Nephron (organoid): ENCODE results near the gene EGR2.
A peak's percentile ranks its signal among the peaks of the same experiment; 100 is the strongest.

Experiments used
- H3K27ac Mint-ChIP-seq, 3 experiments: 2 replicates each; pipeline ENCODE4 v1.8.0; 2020; ENCODE audit warnings: mixed read lengths in 3 of 3, mild to moderate bottlenecking in 2 of 3, moderate library complexity in 1 of 3
- H3K27me3 Mint-ChIP-seq: 2 replicates; pipeline ENCODE4 v1.8.0; 2021; ENCODE audit warnings: low read depth, mild to moderate bottlenecking, moderate library complexity, mixed read lengths
- H3K36me3 Mint-ChIP-seq: 2 replicates; pipeline ENCODE4 v1.8.0; 2020; ENCODE audit warnings: low read depth, mixed read lengths
- H3K4me1 Mint-ChIP-seq: 2 replicates; pipeline ENCODE4 v1.8.0; 2020; ENCODE audit warnings: mixed read lengths
- H3K4me3 Mint-ChIP-seq, 3 experiments: 2 replicates each; pipeline ENCODE4 v1.8.0; 2020; ENCODE audit warnings: mild to moderate bottlenecking in 3 of 3, mixed read lengths in 3 of 3, moderate library complexity in 2 of 3
- H3K9me3 Mint-ChIP-seq: 2 replicates; pipeline ENCODE4 v1.8.0; 2020; ENCODE audit warnings: mixed read lengths
- TF ChIP-seq, protein P1 (sequence below), 3 experiments: fragments of 200-600 bp; sonication (generic); IDR thresholded peaks; one replicate each; pipeline ENCODE4 v1.5.0; 2021; ENCODE audit warnings: antibody characterized with exemption in 3 of 3; ENCODE audit not compliant: unreplicated experiment in 3 of 3

Gene EGR2

DNA sequence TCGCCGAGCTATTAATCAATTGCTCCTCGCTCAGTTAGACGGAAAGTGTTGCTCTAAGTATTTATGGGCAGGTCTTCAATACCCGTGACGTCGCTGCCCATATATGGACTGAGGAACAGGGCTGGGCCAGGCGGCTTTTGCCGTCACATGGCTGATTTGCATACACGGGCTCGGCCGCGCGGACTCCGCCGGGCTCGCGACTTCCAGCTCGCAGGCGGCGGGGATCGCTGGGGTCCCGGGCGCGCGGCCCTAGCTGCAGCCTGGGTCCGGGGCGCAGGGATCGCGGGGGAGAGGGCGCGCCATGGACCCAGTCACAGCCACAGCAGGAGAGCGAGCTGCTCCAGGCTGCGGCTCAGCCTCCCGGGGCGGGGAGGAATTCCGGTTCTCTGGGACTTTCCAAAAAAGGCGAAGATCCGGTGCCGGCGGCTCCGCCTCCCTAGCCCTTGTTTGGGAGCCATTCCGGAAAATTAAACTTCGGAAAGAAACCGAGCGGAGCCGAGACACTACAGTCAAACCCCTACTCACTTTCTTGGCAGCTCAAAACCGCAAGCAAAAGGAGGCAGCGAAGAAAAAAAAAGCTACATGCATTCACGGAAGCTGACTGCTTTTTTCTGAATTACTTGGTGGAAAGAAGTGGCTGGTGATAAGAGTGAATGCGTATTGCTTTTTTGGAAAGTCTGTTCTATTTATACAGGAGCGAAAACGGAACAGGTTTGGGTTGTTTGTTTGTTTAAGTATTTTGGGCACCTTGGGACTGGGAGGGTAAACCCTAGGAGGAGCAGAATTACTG lies at the start of gene EGR2:
EGR2 (minus strand) TSS at position 36 of the 790 bp plus-strand sequence. CDS start 337 bp downstream, outside the sequence.
- Mint-ChIP-seq H3K9me3 (no peaks in the 10 kb centered on the region), H3K4me3 (peak within 1 kb of the TSS; percentile 95 to 97 (median 96)), H3K36me3 (peaks cover 4% of the 10 kb centered on the region), H3K27ac (peak within 1 kb of the TSS; percentile 89 to 94 (median 91)), H3K27me3 (peaks cover 79% of the 10 kb centered on the region), H3K4me1 (peaks cover 24% of the 10 kb centered on the region)
- TF ChIP-seq, protein P1, sequence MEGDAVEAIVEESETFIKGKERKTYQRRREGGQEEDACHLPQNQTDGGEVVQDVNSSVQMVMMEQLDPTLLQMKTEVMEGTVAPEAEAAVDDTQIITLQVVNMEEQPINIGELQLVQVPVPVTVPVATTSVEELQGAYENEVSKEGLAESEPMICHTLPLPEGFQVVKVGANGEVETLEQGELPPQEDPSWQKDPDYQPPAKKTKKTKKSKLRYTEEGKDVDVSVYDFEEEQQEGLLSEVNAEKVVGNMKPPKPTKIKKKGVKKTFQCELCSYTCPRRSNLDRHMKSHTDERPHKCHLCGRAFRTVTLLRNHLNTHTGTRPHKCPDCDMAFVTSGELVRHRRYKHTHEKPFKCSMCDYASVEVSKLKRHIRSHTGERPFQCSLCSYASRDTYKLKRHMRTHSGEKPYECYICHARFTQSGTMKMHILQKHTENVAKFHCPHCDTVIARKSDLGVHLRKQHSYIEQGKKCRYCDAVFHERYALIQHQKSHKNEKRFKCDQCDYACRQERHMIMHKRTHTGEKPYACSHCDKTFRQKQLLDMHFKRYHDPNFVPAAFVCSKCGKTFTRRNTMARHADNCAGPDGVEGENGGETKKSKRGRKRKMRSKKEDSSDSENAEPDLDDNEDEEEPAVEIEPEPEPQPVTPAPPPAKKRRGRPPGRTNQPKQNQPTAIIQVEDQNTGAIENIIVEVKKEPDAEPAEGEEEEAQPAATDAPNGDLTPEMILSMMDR (IDR thresholded peaks at IDR 0.05; ENCODE audit: unreplicated experiment in 3 of 3): no peak

DNA sequence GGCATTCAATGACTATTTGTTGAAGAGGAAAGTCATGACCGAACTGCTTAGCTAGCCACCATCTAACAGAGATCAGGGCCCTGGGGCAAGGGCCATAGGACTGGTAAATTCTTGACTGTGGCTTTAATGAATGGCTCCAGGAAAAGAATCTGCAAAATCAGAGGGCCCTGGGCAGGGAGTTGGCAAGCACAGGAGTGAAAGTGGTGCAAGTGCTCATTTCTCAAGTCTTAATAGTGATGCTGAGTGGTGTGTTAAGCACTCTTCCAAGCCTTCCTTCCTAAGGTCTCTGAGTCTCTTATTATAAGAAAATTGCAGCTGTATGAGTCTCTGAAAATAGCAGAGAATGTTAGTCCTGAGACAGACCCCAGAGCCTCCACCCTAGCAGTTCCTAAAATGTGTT lies 46.3 kb upstream of the EGR2 start:
- no peak overlapping the region for H3K27ac Mint-ChIP-seq
- peaks cover 4% of the 10 kb centered on the region for H3K4me1 Mint-ChIP-seq
- TF ChIP-seq, protein P1 (IDR thresholded peaks at IDR 0.05; ENCODE audit: unreplicated experiment in 3 of 3): no peak
- H3K27me3 Mint-ChIP-seq: no peaks in the 10 kb centered on the region
- H3K36me3 Mint-ChIP-seq: no peaks in the 10 kb centered on the region
- H3K9me3 Mint-ChIP-seq: no peaks in the 10 kb centered on the region
- H3K4me3 Mint-ChIP-seq: no peak overlapping the region

DNA sequence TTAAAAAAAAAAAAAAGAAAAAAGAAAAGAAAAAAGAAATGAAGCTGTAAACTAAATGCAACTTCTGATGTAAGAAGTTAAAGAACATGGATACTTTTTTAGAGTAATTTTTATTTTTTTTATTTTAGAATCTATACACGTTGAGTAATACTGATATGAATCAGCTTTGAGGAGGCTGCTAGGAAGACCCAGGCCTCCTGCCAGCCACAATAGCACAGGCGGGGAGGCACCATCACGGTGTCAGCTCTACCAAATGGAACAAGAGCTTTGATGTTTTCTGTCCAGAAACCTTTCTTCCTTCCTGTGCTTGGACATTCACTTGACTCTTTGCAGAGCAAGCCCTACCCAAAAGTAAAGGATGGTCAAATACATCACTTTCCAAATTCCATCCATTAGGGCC lies 45.3 kb upstream of the EGR2 start:
- no peaks in the 10 kb centered on the region for H3K27me3 Mint-ChIP-seq
- TF ChIP-seq, protein P1 (IDR thresholded peaks at IDR 0.05; ENCODE audit: unreplicated experiment in 3 of 3): no peak
- H3K4me3 Mint-ChIP-seq: no peak overlapping the region
- H3K9me3 Mint-ChIP-seq: no peaks in the 10 kb centered on the region
- H3K4me1 Mint-ChIP-seq: peaks cover 4% of the 10 kb centered on the region
- no peak overlapping the region for H3K27ac Mint-ChIP-seq
- no peaks in the 10 kb centered on the region for H3K36me3 Mint-ChIP-seq

DNA sequence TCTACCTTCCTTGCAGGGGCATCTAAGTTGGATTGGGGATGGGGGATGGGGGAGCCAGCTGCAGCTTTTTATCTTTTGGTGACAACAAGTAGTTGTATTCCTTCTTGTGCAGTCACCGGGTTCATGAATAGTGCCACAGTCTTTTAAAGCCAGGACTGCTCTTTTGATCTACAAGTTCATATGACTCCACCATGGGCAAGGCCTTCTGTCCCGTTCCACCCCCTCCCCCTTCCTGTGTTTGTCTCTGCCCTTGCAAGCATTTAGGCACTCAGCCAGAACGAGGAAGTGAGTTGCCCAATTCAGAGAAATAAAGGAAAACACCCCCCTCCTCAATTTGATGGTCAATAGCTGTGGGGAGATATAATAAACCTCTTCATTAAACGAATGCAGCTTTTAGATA lies 44.8 kb upstream of the EGR2 start:
- Mint-ChIP-seq H3K36me3 (no peaks in the 10 kb centered on the region), H3K27me3 (no peaks in the 10 kb centered on the region), H3K4me1 (peaks cover 4% of the 10 kb centered on the region), H3K27ac (no peak overlapping the region), H3K9me3 (no peaks in the 10 kb centered on the region), H3K4me3 (no peak overlapping the region)
- TF ChIP-seq, protein P1 (IDR thresholded peaks at IDR 0.05; ENCODE audit: unreplicated experiment in 3 of 3): no peak

DNA sequence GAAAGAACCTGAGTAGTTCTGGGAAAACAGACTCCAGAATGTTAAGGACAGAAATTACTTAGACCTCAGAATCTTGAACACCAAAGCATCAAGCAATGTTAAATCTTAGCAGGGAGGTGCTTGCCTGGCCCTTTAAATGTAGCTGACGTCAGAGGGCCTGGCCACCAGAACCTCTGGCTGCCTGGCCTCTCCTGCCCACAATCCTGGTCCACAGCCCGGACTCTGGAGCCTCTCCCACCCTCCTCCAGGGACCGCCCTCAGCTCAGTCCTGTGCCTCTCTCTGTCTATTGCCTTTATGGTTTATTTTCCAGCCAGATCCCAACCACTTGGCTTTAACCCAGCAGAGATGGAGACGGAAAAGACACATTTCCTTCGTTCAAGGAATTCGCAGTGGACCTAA lies 42.2 kb upstream of the EGR2 start:
- Mint-ChIP-seq H3K36me3 (no peaks in the 10 kb centered on the region), H3K4me1 (peaks cover 4% of the 10 kb centered on the region), H3K27ac (no peak overlapping the region)

More for the DNA sequence above, 42.2 kb upstream of the EGR2 start:
- TF ChIP-seq, protein P1 (IDR thresholded peaks at IDR 0.05; ENCODE audit: unreplicated experiment in 3 of 3): no peak
- Mint-ChIP-seq H3K27me3 (no peaks in the 10 kb centered on the region), H3K4me3 (no peak overlapping the region), H3K9me3 (no peaks in the 10 kb centered on the region)
